ENCODE measurements around the gene ARRDC1. TPM values are rescaled to one million over a fixed set of nuclear protein-coding genes. Genes with fewer than 3 reads are reported as not detected.

The ARRDC1 gene
- total and polyA plus RNA-seq, 9 of the 15 experiments (the other 6 are each of a cell fraction or from before 2014, with no cell fraction given) = 0.21 to 45.3 (median 18.6) TPM

- TF ChIP-seq E4F1 (CRISPR knock-in tag; IDR thresholded peaks at IDR 0.05; ENCODE audit: borderline replicate concordance) (no peak), TCF7L2 (IDR thresholded peaks at IDR 0.05; ENCODE audit: low read depth, low read length) (no peak), POLR2AphosphoS2 (IDR thresholded peaks at IDR 0.05; ENCODE audit: low read length) (no peak), SREBF2 (CRISPR knock-in tag; IDR thresholded peaks at IDR 0.05) (no peak), RCOR1 (IDR thresholded peaks at IDR 0.05; ENCODE audit: borderline replicate concordance in 1 of 2, low read depth in 2 of 2, low read length in 2 of 2) (no peak), MCM3 (IDR thresholded peaks at IDR 0.05) (no peak), MYBL2 (IDR thresholded peaks at IDR 0.05; ENCODE audit: low read depth) (no peak), MYBL2 (CRISPR knock-in tag; IDR thresholded peaks at IDR 0.05; ENCODE audit: borderline replicate concordance) (no peak), CUX1 (CRISPR knock-in tag; IDR thresholded peaks at IDR 0.05) (no peak), KAT2B (IDR thresholded peaks at IDR 0.05; ENCODE audit: low read depth, low read length) (no peak), FOXA1 (IDR thresholded peaks at IDR 0.05; ENCODE audit: borderline replicate concordance) (no peak), MAFF (IDR thresholded peaks at IDR 0.05; ENCODE audit: low read length) (no peak), ZNF197 (CRISPR knock-in tag; IDR thresholded peaks at IDR 0.05; ENCODE audit: low read depth) (no peak), ILK (tag; IDR thresholded peaks at IDR 0.05; ENCODE audit: borderline replicate concordance, low read depth) (no peak)
- TF ChIP-seq, protein P1, sequence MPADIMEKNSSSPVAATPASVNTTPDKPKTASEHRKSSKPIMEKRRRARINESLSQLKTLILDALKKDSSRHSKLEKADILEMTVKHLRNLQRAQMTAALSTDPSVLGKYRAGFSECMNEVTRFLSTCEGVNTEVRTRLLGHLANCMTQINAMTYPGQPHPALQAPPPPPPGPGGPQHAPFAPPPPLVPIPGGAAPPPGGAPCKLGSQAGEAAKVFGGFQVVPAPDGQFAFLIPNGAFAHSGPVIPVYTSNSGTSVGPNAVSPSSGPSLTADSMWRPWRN (IDR thresholded peaks at IDR 0.05; ENCODE audit: low read depth) = no peak
- TF ChIP-seq, protein P2, sequence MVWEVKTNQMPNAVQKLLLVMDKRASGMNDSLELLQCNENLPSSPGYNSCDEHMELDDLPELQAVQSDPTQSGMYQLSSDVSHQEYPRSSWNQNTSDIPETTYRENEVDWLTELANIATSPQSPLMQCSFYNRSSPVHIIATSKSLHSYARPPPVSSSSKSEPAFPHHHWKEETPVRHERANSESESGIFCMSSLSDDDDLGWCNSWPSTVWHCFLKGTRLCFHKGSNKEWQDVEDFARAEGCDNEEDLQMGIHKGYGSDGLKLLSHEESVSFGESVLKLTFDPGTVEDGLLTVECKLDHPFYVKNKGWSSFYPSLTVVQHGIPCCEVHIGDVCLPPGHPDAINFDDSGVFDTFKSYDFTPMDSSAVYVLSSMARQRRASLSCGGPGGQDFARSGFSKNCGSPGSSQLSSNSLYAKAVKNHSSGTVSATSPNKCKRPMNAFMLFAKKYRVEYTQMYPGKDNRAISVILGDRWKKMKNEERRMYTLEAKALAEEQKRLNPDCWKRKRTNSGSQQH (CRISPR knock-in tag; IDR thresholded peaks at IDR 0.05) = no peak
Measured at GRCh38 chr9:137590469-137591383, 14.8 kb upstream of the ARRDC1 start, which contains the start of gene ZMYND19 (continued).

Data from K562 (cell line).